ENCODE measurements around the gene IQCC. TPM values are rescaled to one million over a fixed set of nuclear protein-coding genes. Genes with fewer than 3 reads are reported as not detected.

The IQCC gene
- total and polyA plus RNA-seq, 7 donors, result 0.24 to 1.2 (median 0.69) TPM

GRCh38 chr1:32232558-32233304, 27.3 kb downstream of the IQCC start:
- H3K36me3 ChIP-seq (ENCODE audit: insufficient read depth in 1 of 2, low read depth in 1 of 2), result peaks cover 13 to 55% of the 10 kb centered on the region in 2 donors
- intact Hi-C loops (cut with DNase I), result no loop called here
- no peak for TF ChIP-seq CTCF (IDR thresholded peaks at IDR 0.05)
- H3K4me3 ChIP-seq, result no peak overlapping the region
- ATAC-seq, result no peak
- no peak for DNase-seq
- H3K4me1 ChIP-seq, result no peaks in the 10 kb centered on the region
- H3K27ac ChIP-seq, result no peak overlapping the region
- H3K27me3 ChIP-seq (ENCODE audit: insufficient read depth in 3 of 3, low read length in 2 of 3), result no peaks in the 10 kb centered on the region
- 77 to 80% (median 79%) methylated on average over 8 of the region's 8 CpGs for WGBS, 3 donors
- H3K9me3 ChIP-seq, result no peaks in the 10 kb centered on the region

GRCh38 chr1:32234792-32235191, 29.3 kb downstream of the IQCC start:
- DNase-seq (peak in 1 of 2 donors; percentile 67), ATAC-seq (peak; percentile 32 to 85 (median 67))
- intact Hi-C loops (cut with DNase I), result no loop called here
- H3K27ac ChIP-seq, result peak overlapping the region; percentile 54
- H3K27me3 ChIP-seq (ENCODE audit: insufficient read depth in 3 of 3, low read length in 2 of 3), result no peaks in the 10 kb centered on the region
- 75 to 77% (median 77%) methylated on average over 7 of the region's 7 CpGs for WGBS, 3 donors
- no peaks in the 10 kb centered on the region for H3K4me1 ChIP-seq
- TF ChIP-seq CTCF (IDR thresholded peaks at IDR 0.05), result no peak
- peaks cover 5 to 34% of the 10 kb centered on the region in 2 donors for H3K36me3 ChIP-seq (ENCODE audit: insufficient read depth in 1 of 2, low read depth in 1 of 2)
- no peak overlapping the region for H3K4me3 ChIP-seq
- no peaks in the 10 kb centered on the region for H3K9me3 ChIP-seq

GRCh38 chr1:32239337-32239736, 33.9 kb downstream of the IQCC start:
- intact Hi-C loops (cut with DNase I), result no loop called here
- Histone ChIP-seq H3K36me3 (ENCODE audit: insufficient read depth in 1 of 2, low read depth in 1 of 2) (no peaks in the 10 kb centered on the region), H3K27ac (no peak overlapping the region), H3K9me3 (no peaks in the 10 kb centered on the region), H3K4me1 (peaks cover 5% of the 10 kb centered on the region), H3K4me3 (peak overlapping the region; percentile 81), H3K27me3 (ENCODE audit: insufficient read depth in 3 of 3, low read length in 2 of 3) (no peaks in the 10 kb centered on the region)
- ATAC-seq, result no peak
- no peak for TF ChIP-seq CTCF (IDR thresholded peaks at IDR 0.05)
- no peak for DNase-seq
- 51 to 63% (median 52%) methylated on average over 4 of the region's 4 CpGs for WGBS, 3 donors

- peak in 1 of 2 donors; percentile 54 for DNase-seq
- H3K9me3 ChIP-seq, result no peaks in the 10 kb centered on the region
- H3K4me3 ChIP-seq, result peak overlapping the region; percentile 81
- intact Hi-C loops (cut with DNase I), result no loop called here
- peaks cover 5% of the 10 kb centered on the region for H3K4me1 ChIP-seq
- 72 to 74% (median 74%) methylated on average over 20 of the region's 20 CpGs for WGBS, 3 donors
- H3K36me3 ChIP-seq (ENCODE audit: insufficient read depth in 1 of 2, low read depth in 1 of 2), result no peaks in the 10 kb centered on the region
- H3K27ac ChIP-seq, result peak overlapping the region; percentile 72
- no peaks in the 10 kb centered on the region for H3K27me3 ChIP-seq (ENCODE audit: insufficient read depth in 3 of 3, low read length in 2 of 3)
- ATAC-seq, result no peak
- no peak for TF ChIP-seq CTCF (IDR thresholded peaks at IDR 0.05)
Observed at GRCh38 chr1:32239790-32240139, 34.3 kb downstream of the IQCC start.

All from psoas muscle (tissue), 8 donors.